Fibroblast of pulmonary artery (primary cell): ENCODE data around the gene MISP3.

ENCODE experiments used
- DNase-seq: peaks from one replicate; pipeline ENCODE4 v3.0.0-alpha.2; 2010; ENCODE audit warnings: low read depth
- H3K4me3 ChIP-seq: replicated peaks from 2 replicates; pipeline ENCODE4 v1.5.1; 2011; ENCODE audit warnings: low read depth, mild to moderate bottlenecking, control low read depth, low read length, moderate library complexity
- CTCF ChIP-seq: IDR thresholded peaks from 2 replicates; pipeline ENCODE4 v1.5.1; 2011; ENCODE audit warnings: mild to moderate bottlenecking, control low read depth, low read length, inconsistent platforms; ENCODE audit errors: missing control alignments

The MISP3 gene

GRCh38 chr19:14089662-14090508, 17.3 kb downstream of the MISP3 start:
- peak; percentile 67 for DNase-seq
- no peak for TF ChIP-seq CTCF
- peak overlapping the region; percentile 75 for H3K4me3 ChIP-seq

GRCh38 chr19:14090509-14091080, 18.0 kb downstream of the MISP3 start, which contains the start of gene SAMD1:
TSS of gene SAMD1 (minus strand) at chr19:14090751.
- peak within 1 kb of the TSS; percentile 75 for H3K4me3 ChIP-seq
- peak; percentile 92 for DNase-seq
- TF ChIP-seq CTCF: no peak

- peak; percentile 18 for TF ChIP-seq CTCF
- H3K4me3 ChIP-seq: peak overlapping the region; percentile 75
- peak; percentile 70 for DNase-seq
These were observed 18.7 kb downstream of the MISP3 start for GRCh38 chr19:14091081-14091812.

GRCh38 chr19:14091813-14092462, 19.4 kb downstream of the MISP3 start:
- no peak for TF ChIP-seq CTCF
- H3K4me3 ChIP-seq: peak overlapping the region; percentile 75
- DNase-seq: no peak

GRCh38 chr19:14093117-14093823, 20.7 kb downstream of the MISP3 start:
- no peak overlapping the region for H3K4me3 ChIP-seq
- no peak for DNase-seq
- TF ChIP-seq CTCF: no peak

- no peak overlapping the region for H3K4me3 ChIP-seq
- DNase-seq: no peak
- TF ChIP-seq CTCF: no peak
These were observed 22.3 kb downstream of the MISP3 start for GRCh38 chr19:14094854-14095253.
